Measurements from ENCODE around the gene ABR.
"Not testable (repeated sequence)": the region's sequence is repeated elsewhere in the genome, so short reads cannot be mapped to it uniquely, and the experiment has no call there.

GRCh38 chr17:995324-995723 lies 184.5 kb downstream of the ABR start:
- TF ChIP-seq CTCF, POLR2AphosphoS5, POLR2A (IDR thresholded peaks at IDR 0.05): not testable (repeated sequence)

Measured in suprapubic skin (tissue), 4 donors.